H9 (cell line): Measurements from ENCODE around the gene ITPR1. TPM values are rescaled to one million over a fixed set of nuclear protein-coding genes. Genes with fewer than 3 reads are reported as not detected.

Experiments used
- DNase-seq: peaks from one replicate; pipeline ENCODE4 v3.0.0-alpha.2; 2017
- H2AFZ ChIP-seq: one replicate; pipeline ENCODE4 v1.6.1; 2013; ENCODE audit warnings: mild to moderate bottlenecking, low read length, control low read depth, moderate library complexity
- H2AK5ac ChIP-seq: 2 replicates; pipeline ENCODE4 v1.6.1; 2013; ENCODE audit warnings: low read length, control low read depth, mixed read lengths; ENCODE audit not compliant: insufficient read length
- H2BK120ac ChIP-seq: one replicate; pipeline ENCODE4 v1.6.1; 2013; ENCODE audit warnings: low read depth, mild to moderate bottlenecking, low read length, control low read depth, inconsistent platforms; ENCODE audit not compliant: poor library complexity, severe bottlenecking
- H2BK12ac ChIP-seq: 2 replicates; pipeline ENCODE4 v1.6.1; 2013; ENCODE audit warnings: low read length, control low read depth, mixed read lengths, low read depth; ENCODE audit not compliant: insufficient read length
- H2BK15ac ChIP-seq: 2 replicates; pipeline ENCODE4 v1.6.1; 2013; ENCODE audit warnings: low read depth, low read length, control low read depth
- H2BK20ac ChIP-seq: one replicate; pipeline ENCODE4 v1.6.1; 2013; ENCODE audit warnings: low read depth, mild to moderate bottlenecking, low read length, control low read depth, inconsistent platforms; ENCODE audit not compliant: poor library complexity, severe bottlenecking
- H2BK5ac ChIP-seq: 2 replicates; pipeline ENCODE4 v1.6.1; 2013; ENCODE audit warnings: low read length, control low read depth, mixed read lengths; ENCODE audit not compliant: insufficient read length
- H3K14ac ChIP-seq: 2 replicates; pipeline ENCODE4 v1.6.1; 2013; ENCODE audit warnings: low read length, control low read depth; ENCODE audit not compliant: insufficient read depth
- H3K18ac ChIP-seq: 2 replicates; pipeline ENCODE4 v1.6.1; 2013; ENCODE audit warnings: low read depth, mild to moderate bottlenecking, mixed read lengths, low read length, control low read depth; ENCODE audit not compliant: insufficient read length
- H3K23ac ChIP-seq: 2 replicates; pipeline ENCODE4 v1.6.1; 2013; ENCODE audit warnings: low read length, control low read depth, mixed read lengths, low read depth; ENCODE audit not compliant: insufficient read length
- H3K23me2 ChIP-seq: 2 replicates; pipeline ENCODE4 v1.6.1; 2013; ENCODE audit warnings: low read depth, mild to moderate bottlenecking, mixed read lengths, low read length, control low read depth; ENCODE audit not compliant: insufficient read length, poor library complexity, severe bottlenecking
- H3K27ac ChIP-seq: 2 replicates; pipeline ENCODE4 v1.5.1; 2013; ENCODE audit warnings: low read length, control low read depth, mixed read lengths, low read depth; ENCODE audit not compliant: insufficient read length
- H3K27me3 ChIP-seq: 2 replicates; pipeline ENCODE4 v1.6.1; 2013; ENCODE audit warnings: low read length, control low read depth, inconsistent platforms; ENCODE audit not compliant: insufficient read depth
- H3K4ac ChIP-seq: 2 replicates; pipeline ENCODE4 v1.6.1; 2013; ENCODE audit warnings: low read depth, mild to moderate bottlenecking, control low read depth, inconsistent platforms, low read length, moderate library complexity
- H3K4me1 ChIP-seq: 2 replicates; pipeline ENCODE4 v1.6.1; 2013; ENCODE audit warnings: low read length, control low read depth, inconsistent platforms; ENCODE audit not compliant: insufficient read depth
- H3K4me2 ChIP-seq: 2 replicates; pipeline ENCODE4 v1.6.1; 2013; ENCODE audit warnings: low read length, control low read depth, mixed read lengths; ENCODE audit not compliant: insufficient read length, insufficient read depth
- H3K56ac ChIP-seq: 2 replicates; pipeline ENCODE4 v1.6.1; 2013; ENCODE audit warnings: low read depth, mild to moderate bottlenecking, mixed read lengths, low read length, control low read depth; ENCODE audit not compliant: insufficient read length
- H3K79me1 ChIP-seq: 2 replicates; pipeline ENCODE4 v1.6.1; 2013; ENCODE audit warnings: low read depth, mild to moderate bottlenecking, moderate library complexity, low read length, control low read depth, inconsistent platforms; ENCODE audit not compliant: insufficient read depth, poor library complexity, severe bottlenecking
- H3K79me2 ChIP-seq: 2 replicates; pipeline ENCODE4 v1.6.1; 2013; ENCODE audit warnings: low read length, control low read depth, inconsistent platforms; ENCODE audit not compliant: insufficient read depth
- H3K9ac ChIP-seq: 2 replicates; pipeline ENCODE4 v1.6.1; 2013; ENCODE audit warnings: low read length, control low read depth, mixed read lengths; ENCODE audit not compliant: insufficient read length; ENCODE audit errors: extremely low read depth
- H3K9me3 ChIP-seq: one replicate; pipeline ENCODE4 v1.6.1; 2013; ENCODE audit warnings: low read depth, low read length, inconsistent platforms; ENCODE audit not compliant: control insufficient read depth
- H3T11ph ChIP-seq: one replicate; pipeline ENCODE4 v1.6.1; 2013; ENCODE audit warnings: mild to moderate bottlenecking, low read length, control low read depth, inconsistent platforms
- H4K20me1 ChIP-seq: one replicate; pipeline ENCODE4 v1.6.1; 2013; ENCODE audit not compliant: control insufficient read depth, insufficient read length, insufficient read depth
- H4K5ac ChIP-seq: 2 replicates; pipeline ENCODE4 v1.6.1; 2013; ENCODE audit warnings: low read depth, mild to moderate bottlenecking, mixed read lengths, low read length, control low read depth; ENCODE audit not compliant: insufficient read length
- H4K8ac ChIP-seq: replicated peaks from 2 replicates; pipeline ENCODE4 v1.6.1; 2013; ENCODE audit warnings: low read length, control low read depth, mixed read lengths, low read depth; ENCODE audit not compliant: insufficient read length
- H4K91ac ChIP-seq: 2 replicates; pipeline ENCODE4 v1.6.1; 2013; ENCODE audit warnings: low read depth, mild to moderate bottlenecking, moderate library complexity, mixed read lengths, low read length, control low read depth; ENCODE audit not compliant: insufficient read length
- H3K27ac Mint-ChIP-seq, 3 experiments: 2 replicates in 2 of 3; 3 replicates in 1 of 3; pipeline ENCODE4 v1.8.0; 2020 to 2021; ENCODE audit warnings: mixed read lengths in 3 of 3, mild to moderate bottlenecking in 1 of 3, moderate library complexity in 1 of 3
- H3K27me3 Mint-ChIP-seq: 2 replicates; pipeline ENCODE4 v1.8.0; 2021; ENCODE audit warnings: low read depth, mild to moderate bottlenecking, moderate library complexity, mixed read lengths
- H3K36me3 Mint-ChIP-seq, 3 experiments: 2 replicates in 2 of 3; 3 replicates in 1 of 3; pipeline ENCODE4 v1.8.0; 2020 to 2021; ENCODE audit warnings: low read depth in 3 of 3, mixed read lengths in 3 of 3; ENCODE audit not compliant: insufficient read depth in 1 of 3
- H3K4me1 Mint-ChIP-seq, 2 experiments: 2 replicates each; pipeline ENCODE4 v1.8.0; 2020; ENCODE audit warnings: mixed read lengths in 2 of 2
- H3K4me3 Mint-ChIP-seq, 2 experiments: 2 replicates in 1 of 2; 3 replicates in 1 of 2; pipeline ENCODE4 v1.8.0; 2020 to 2021; ENCODE audit warnings: mild to moderate bottlenecking in 2 of 2, mixed read lengths in 2 of 2, moderate library complexity in 1 of 2
- H3K9me3 Mint-ChIP-seq, 2 experiments: 2 replicates in 1 of 2; 3 replicates in 1 of 2; pipeline ENCODE4 v1.8.0; 2020; ENCODE audit warnings: mild to moderate bottlenecking in 2 of 2, mixed read lengths in 2 of 2, moderate library complexity in 1 of 2
- CTCF ChIP-seq: fragments of 200-600 bp; sonication (generic); conservative IDR thresholded peaks from 3 replicates; pipeline ENCODE4 v1.8.0; 2021; ENCODE audit warnings: antibody characterized with exemption, mild to moderate bottlenecking
- WGBS: extraction: QIAGEN DNeasy Blood & Tissue Kit; methylation state at CpG from one replicate; pipeline ENCODE4 v1.1.7; 2013; ENCODE audit warnings: missing lambda C conversion rate, low lambda C conversion rate, mixed read lengths; ENCODE audit not compliant: insufficient read length; ENCODE audit errors: extremely low coverage; 5-methylcytosine and 5-hydroxymethylcytosine counted together
- total RNA-seq: library from RNA; stranded (reverse); gene quantifications from 2 replicates; pipeline ENCODE4 v1.2.1, GENCODE V29; 2021

The ITPR1 gene
- total RNA-seq, 1 experiment from 2014 or later = 4.2 TPM

DNA sequence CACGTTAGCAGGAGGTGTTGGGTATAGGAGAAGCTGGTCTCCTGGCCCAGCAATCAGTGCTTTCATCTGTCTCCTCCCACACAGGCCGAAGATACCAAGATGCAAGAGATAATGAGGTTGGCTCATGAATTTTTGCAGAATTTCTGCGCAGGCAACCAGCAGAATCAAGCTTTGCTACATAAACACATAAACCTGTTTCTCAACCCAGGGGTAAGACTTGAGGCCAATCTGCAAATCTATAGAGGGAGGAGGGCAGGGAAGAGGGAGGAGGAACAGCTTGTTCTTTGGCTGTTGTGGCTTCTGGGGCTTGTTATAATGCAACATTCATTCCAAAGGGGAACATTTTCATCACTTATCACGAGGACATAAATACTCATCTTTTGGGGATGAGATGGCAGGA lies 195.3 kb downstream of the ITPR1 start:
- Mint-ChIP-seq H3K9me3 (peaks cover 0 to 7% of the 10 kb centered on the region in 2 experiments; a peak in 3 of 5 replicates), H3K4me3 (no peak overlapping the region), H3K27me3 (no peaks in the 10 kb centered on the region), H3K36me3 (peaks cover 4 to 10% (median 5%) of the 10 kb centered on the region in 3 experiments; a peak in 4 of 7 replicates), H3K4me1 (peaks cover 5 to 6% of the 10 kb centered on the region in 2 experiments; a peak in 2 of 4 replicates), H3K27ac (no peak overlapping the region; a peak in 1 of 7 replicates)
- no peak overlapping the region for H3K4ac ChIP-seq
- H3K4me1 ChIP-seq = no peaks in the 10 kb centered on the region
- no peak overlapping the region for H2AK5ac ChIP-seq
- H3K27me3 ChIP-seq = no peaks in the 10 kb centered on the region
- DNase-seq = no peak
- H4K91ac ChIP-seq = no peak overlapping the region
- no peak for TF ChIP-seq CTCF
- no peak overlapping the region for H2BK15ac ChIP-seq
- H2BK5ac ChIP-seq = no peak overlapping the region
- H3K14ac ChIP-seq = no peak overlapping the region
- no CpG with 5 or more reads among the region's 4 CpGs for WGBS
- no peak overlapping the region for H3K56ac ChIP-seq
- no peak overlapping the region for H3K27ac ChIP-seq
- no peak overlapping the region for H2BK20ac ChIP-seq
- H3K23me2 ChIP-seq = no peaks in the 10 kb centered on the region
- no peak overlapping the region for H2AFZ ChIP-seq
- no peak overlapping the region for H3K4me2 ChIP-seq
- no peak overlapping the region for H3T11ph ChIP-seq
- no peaks in the 10 kb centered on the region for H3K79me2 ChIP-seq
- H4K5ac ChIP-seq = no peak overlapping the region
- H3K9ac ChIP-seq = no peak overlapping the region
- H3K18ac ChIP-seq = no peak overlapping the region
- no peak overlapping the region for H2BK12ac ChIP-seq
- no peaks in the 10 kb centered on the region for H4K20me1 ChIP-seq
- H3K23ac ChIP-seq = no peak overlapping the region
- H4K8ac ChIP-seq = no peak overlapping the region
- H3K79me1 ChIP-seq = no peaks in the 10 kb centered on the region
- no peaks in the 10 kb centered on the region for H3K9me3 ChIP-seq
- H2BK120ac ChIP-seq = no peak overlapping the region
